HG03469 (cell line): Measurements from ENCODE around the gene PDGFRA.
A peak's percentile ranks its signal among the peaks of the same experiment; 100 is the strongest.
"Not testable (repeated sequence)": the region's sequence is repeated elsewhere in the genome, so short reads cannot be mapped to it uniquely, and the experiment has no call there.

Experiments used
- ATAC-seq: cut with Tn5 transposase; IDR thresholded peaks from one replicate; pipeline ENCODE4 v1.9.1; 2021; ENCODE audit warnings: mild to moderate bottlenecking, moderate library complexity, moderate number of reproducible peaks; ENCODE audit not compliant: unreplicated experiment

Gene PDGFRA

GRCh38 chr4:54317690-54318089 lies 88.6 kb downstream of the PDGFRA start:
- no peak for ATAC-seq

- ATAC-seq = no peak
These were observed 89.8 kb downstream of the PDGFRA start for GRCh38 chr4:54318904-54319303.

- ATAC-seq = no peak
These were observed 92.0 kb downstream of the PDGFRA start for GRCh38 chr4:54320826-54321685.

- peak; percentile 79 for ATAC-seq
These were observed 93.8 kb downstream of the PDGFRA start for GRCh38 chr4:54322818-54323417.

- no peak for ATAC-seq
These were observed 101.8 kb downstream of the PDGFRA start for GRCh38 chr4:54330896-54331295.

- ATAC-seq = no peak
These were observed 103.4 kb downstream of the PDGFRA start for GRCh38 chr4:54332542-54332941.

- ATAC-seq = no peak
These were observed 104.6 kb downstream of the PDGFRA start for GRCh38 chr4:54333657-54334056.

- ATAC-seq = not testable (repeated sequence)
These were observed 105.7 kb downstream of the PDGFRA start for GRCh38 chr4:54334769-54335168.

- ATAC-seq = no peak
These were observed 107.9 kb downstream of the PDGFRA start for GRCh38 chr4:54337009-54337408.

- not testable (repeated sequence) for ATAC-seq
These were observed 113.0 kb downstream of the PDGFRA start for GRCh38 chr4:54342067-54342466.
